Osteoblast (primary cell): ENCODE measurements around the gene RBP3. TPM values are rescaled to one million over a fixed set of nuclear protein-coding genes. Genes with fewer than 3 reads are reported as not detected.

Source experiments
- DNase-seq: peaks from one replicate; pipeline ENCODE4 v3.0.0; 2011; ENCODE audit warnings: low spot score, mixed read lengths; ENCODE audit not compliant: insufficient read length; ENCODE audit errors: missing footprints
- H2AFZ ChIP-seq: 2 replicates; pipeline ENCODE4 v1.6.0; 2011; ENCODE audit warnings: mild to moderate bottlenecking, low read length
- H3K27ac ChIP-seq: 2 replicates; pipeline ENCODE4 v1.5.1; 2011; ENCODE audit warnings: mild to moderate bottlenecking, low read depth, low read length, moderate library complexity
- H3K27me3 ChIP-seq: 2 replicates; pipeline ENCODE4 v1.6.0; 2012; ENCODE audit warnings: mild to moderate bottlenecking, control low read depth, inconsistent platforms, low read length, moderate library complexity; ENCODE audit not compliant: insufficient read depth
- H3K36me3 ChIP-seq: 2 replicates; pipeline ENCODE4 v1.5.1; 2011; ENCODE audit warnings: mild to moderate bottlenecking, low read length, control low read depth, moderate library complexity; ENCODE audit not compliant: insufficient read depth
- H3K4me1 ChIP-seq: 2 replicates; pipeline ENCODE4 v1.5.1; 2011; ENCODE audit warnings: mild to moderate bottlenecking, low read length, control low read depth, moderate library complexity; ENCODE audit not compliant: insufficient read depth
- H3K4me2 ChIP-seq: 2 replicates; pipeline ENCODE4 v1.6.0; 2011; ENCODE audit warnings: mild to moderate bottlenecking, low read length; ENCODE audit not compliant: insufficient read depth
- H3K4me3 ChIP-seq: fragments of 200-600 bp; sonication (generic); 3 replicates; pipeline ENCODE4 v1.5.1; 2012; ENCODE audit warnings: mild to moderate bottlenecking, low read length, inconsistent platforms; ENCODE audit not compliant: insufficient read depth
- H3K79me2 ChIP-seq: 2 replicates; pipeline ENCODE4 v1.6.0; 2012; ENCODE audit warnings: mild to moderate bottlenecking, low read length, control low read depth, inconsistent platforms; ENCODE audit not compliant: insufficient read depth
- H3K9me3 ChIP-seq: 2 replicates; pipeline ENCODE4 v1.5.1; 2011; ENCODE audit warnings: low read depth, low read length, control low read depth
- H4K20me1 ChIP-seq: 2 replicates; pipeline ENCODE4 v1.6.0; 2012; ENCODE audit warnings: mild to moderate bottlenecking, low read length, control low read depth; ENCODE audit not compliant: insufficient read depth
- total RNA-seq: library from RNA; depleted of rRNA; stranded (reverse); fragments of >200 nt; gene quantifications from 2 replicates; pipeline ENCODE4 v1.2.3, GENCODE V29; 2012
- TF ChIP-seq, protein P1 (sequence below): IDR thresholded peaks from 2 replicates; pipeline ENCODE4 v1.5.1; 2011; ENCODE audit warnings: mild to moderate bottlenecking, low read depth, low read length, moderate library complexity; ENCODE audit errors: extremely low read depth

The RBP3 gene
- total RNA-seq, 1 donor = not detected

DNA sequence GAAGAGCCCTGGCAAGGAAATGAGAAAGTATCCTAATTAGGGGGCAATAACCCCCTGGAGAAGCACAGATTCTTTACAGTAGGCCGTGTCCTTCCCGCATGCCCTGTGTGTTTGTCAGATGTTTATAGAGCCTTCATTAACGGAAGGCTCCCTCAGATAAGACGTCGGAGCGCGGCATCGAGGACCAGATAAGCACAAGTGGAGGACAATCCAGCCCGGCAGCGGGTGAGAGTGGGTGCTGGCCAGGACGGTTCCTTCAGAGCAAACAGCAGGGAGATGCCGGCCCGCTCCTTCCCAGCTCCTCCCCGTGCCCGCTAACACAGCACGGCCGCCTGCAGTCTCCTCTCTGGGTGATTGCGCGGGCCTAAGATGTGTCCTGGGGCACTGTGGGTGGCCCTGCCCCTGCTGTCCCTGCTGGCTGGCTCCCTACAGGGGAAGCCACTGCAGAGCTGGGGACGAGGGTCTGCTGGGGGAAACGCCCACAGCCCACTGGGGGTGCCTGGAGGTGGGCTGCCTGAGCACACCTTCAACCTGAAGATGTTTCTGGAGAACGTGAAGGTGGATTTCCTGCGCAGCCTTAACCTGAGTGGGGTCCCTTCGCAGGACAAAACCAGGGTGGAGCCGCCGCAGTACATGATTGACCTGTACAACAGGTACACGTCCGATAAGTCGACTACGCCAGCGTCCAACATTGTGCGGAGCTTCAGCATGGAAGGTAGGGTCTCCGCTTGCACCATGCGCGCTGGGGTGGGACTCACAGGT lies 25.7 kb upstream of the RBP3 start, which contains the start of gene GDF2:
Gene GDF2, plus strand, starts transcription at position 155 of the 762 bp plus-strand sequence. Its CDS starts 215 bp downstream, at position 370.
- H3K9me3 ChIP-seq = no peaks in the 10 kb centered on the region
- H3K4me1 ChIP-seq = no peaks in the 10 kb centered on the region
- no peak within 1 kb of the TSS for H3K4me3 ChIP-seq
- H3K79me2 ChIP-seq = no peaks in the 10 kb centered on the region
- peak; percentile 53 for DNase-seq
- no peak within 1 kb of the TSS for H3K4me2 ChIP-seq
- no peaks in the 10 kb centered on the region for H4K20me1 ChIP-seq
- no peak within 1 kb of the TSS for H2AFZ ChIP-seq
- H3K27me3 ChIP-seq = peaks cover 15% of the 10 kb centered on the region
- no peak within 1 kb of the TSS for H3K27ac ChIP-seq
- TF ChIP-seq, protein P1, sequence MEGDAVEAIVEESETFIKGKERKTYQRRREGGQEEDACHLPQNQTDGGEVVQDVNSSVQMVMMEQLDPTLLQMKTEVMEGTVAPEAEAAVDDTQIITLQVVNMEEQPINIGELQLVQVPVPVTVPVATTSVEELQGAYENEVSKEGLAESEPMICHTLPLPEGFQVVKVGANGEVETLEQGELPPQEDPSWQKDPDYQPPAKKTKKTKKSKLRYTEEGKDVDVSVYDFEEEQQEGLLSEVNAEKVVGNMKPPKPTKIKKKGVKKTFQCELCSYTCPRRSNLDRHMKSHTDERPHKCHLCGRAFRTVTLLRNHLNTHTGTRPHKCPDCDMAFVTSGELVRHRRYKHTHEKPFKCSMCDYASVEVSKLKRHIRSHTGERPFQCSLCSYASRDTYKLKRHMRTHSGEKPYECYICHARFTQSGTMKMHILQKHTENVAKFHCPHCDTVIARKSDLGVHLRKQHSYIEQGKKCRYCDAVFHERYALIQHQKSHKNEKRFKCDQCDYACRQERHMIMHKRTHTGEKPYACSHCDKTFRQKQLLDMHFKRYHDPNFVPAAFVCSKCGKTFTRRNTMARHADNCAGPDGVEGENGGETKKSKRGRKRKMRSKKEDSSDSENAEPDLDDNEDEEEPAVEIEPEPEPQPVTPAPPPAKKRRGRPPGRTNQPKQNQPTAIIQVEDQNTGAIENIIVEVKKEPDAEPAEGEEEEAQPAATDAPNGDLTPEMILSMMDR = no peak
- no peaks in the 10 kb centered on the region for H3K36me3 ChIP-seq

- Histone ChIP-seq H3K27ac (no peak overlapping the region), H3K9me3 (no peaks in the 10 kb centered on the region), H4K20me1 (no peaks in the 10 kb centered on the region), H3K36me3 (no peaks in the 10 kb centered on the region), H3K27me3 (peaks cover 15% of the 10 kb centered on the region), H3K79me2 (no peaks in the 10 kb centered on the region), H3K4me1 (no peaks in the 10 kb centered on the region), H2AFZ (no peak overlapping the region), H3K4me2 (no peak overlapping the region), H3K4me3 (no peak overlapping the region)
- DNase-seq = peak; percentile 73
- TF ChIP-seq, protein P1 = no peak
These were observed 25.1 kb upstream of the RBP3 start for GRCh38 chr10:47323087-47323486.

- TF ChIP-seq, protein P1 = no peak
- no peaks in the 10 kb centered on the region for H4K20me1 ChIP-seq
These were observed 24.4 kb upstream of the RBP3 start for GRCh38 chr10:47323636-47324296.

More at GRCh38 chr10:47323636-47324296, 24.4 kb upstream of the RBP3 start:
- Histone ChIP-seq H3K27ac (no peak overlapping the region), H3K4me2 (no peak overlapping the region), H3K9me3 (no peaks in the 10 kb centered on the region), H3K4me1 (no peaks in the 10 kb centered on the region), H3K36me3 (no peaks in the 10 kb centered on the region), H3K4me3 (no peak overlapping the region), H3K79me2 (no peaks in the 10 kb centered on the region), H3K27me3 (peaks cover 15% of the 10 kb centered on the region), H2AFZ (no peak overlapping the region)
- DNase-seq = peak; percentile 61
